Tibial nerve (tissue), 4 donors: Measurements from ENCODE around the gene SPTB.

ENCODE experiments used
- EP300 ChIP-seq, 2 donors: sonication (generic); formaldehyde crosslinking; IDR thresholded peaks; one replicate each; pipeline ENCODE4 v1.6.1; 2017; ENCODE audit warnings: antibody characterized with exemption in 2 of 2, mild to moderate bottlenecking in 1 of 2
- TF ChIP-seq, protein P1 (sequence below), 5 experiments: fragments of 200-600 bp in 3 of 5; fragments of 450-650 bp in 2 of 5; sonication (generic) in 3 of 5; IDR thresholded peaks; one replicate each; pipeline ENCODE4 v1.5.1; 2016 to 2019; ENCODE audit warnings: antibody characterized with exemption in 5 of 5, mild to moderate bottlenecking in 3 of 5, moderate library complexity in 2 of 5

- TF ChIP-seq, protein P1, sequence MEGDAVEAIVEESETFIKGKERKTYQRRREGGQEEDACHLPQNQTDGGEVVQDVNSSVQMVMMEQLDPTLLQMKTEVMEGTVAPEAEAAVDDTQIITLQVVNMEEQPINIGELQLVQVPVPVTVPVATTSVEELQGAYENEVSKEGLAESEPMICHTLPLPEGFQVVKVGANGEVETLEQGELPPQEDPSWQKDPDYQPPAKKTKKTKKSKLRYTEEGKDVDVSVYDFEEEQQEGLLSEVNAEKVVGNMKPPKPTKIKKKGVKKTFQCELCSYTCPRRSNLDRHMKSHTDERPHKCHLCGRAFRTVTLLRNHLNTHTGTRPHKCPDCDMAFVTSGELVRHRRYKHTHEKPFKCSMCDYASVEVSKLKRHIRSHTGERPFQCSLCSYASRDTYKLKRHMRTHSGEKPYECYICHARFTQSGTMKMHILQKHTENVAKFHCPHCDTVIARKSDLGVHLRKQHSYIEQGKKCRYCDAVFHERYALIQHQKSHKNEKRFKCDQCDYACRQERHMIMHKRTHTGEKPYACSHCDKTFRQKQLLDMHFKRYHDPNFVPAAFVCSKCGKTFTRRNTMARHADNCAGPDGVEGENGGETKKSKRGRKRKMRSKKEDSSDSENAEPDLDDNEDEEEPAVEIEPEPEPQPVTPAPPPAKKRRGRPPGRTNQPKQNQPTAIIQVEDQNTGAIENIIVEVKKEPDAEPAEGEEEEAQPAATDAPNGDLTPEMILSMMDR (IDR thresholded peaks at IDR 0.05), result no peak
- TF ChIP-seq EP300 (IDR thresholded peaks at IDR 0.05), result no peak
Observed at GRCh38 chr14:64713677-64714076, 166.0 kb downstream of the SPTB start.
